A549 (cell line): ENCODE results near the gene FZD7. TPM values are rescaled to one million over a fixed set of nuclear protein-coding genes. Genes with fewer than 3 reads are reported as not detected.

Experiments used
- ATAC-seq, 2 experiments: fragments of 200-7000 bp in 1 of 2; fragments of >200 bp in 1 of 2; cut with Nextera tagmentation in 1 of 2; cut with Tn5 transposase in 1 of 2; 3 replicates each; pipeline versions ENCODE4 v1.8.0 to v1.9.1; 2018 to 2020; ENCODE audit warnings: mild to moderate bottlenecking in 1 of 2, moderate library complexity in 1 of 2
- CTCF ChIA-PET: fragments of 300-600 bp; sonication (Branson Sonifier 250); formaldehyde crosslinking; extraction: SDS; loops from one replicate; lab custom pipeline; 2021; ENCODE audit warnings: antibody characterized with exemption, inconsistent platforms; lab: Yijun Ruan, JAX
- POLR2A ChIA-PET: fragments of 350-600 bp; formaldehyde crosslinking; extraction: SDS; loops from one replicate; lab custom pipeline; 2021; ENCODE audit warnings: antibody characterized with exemption, inconsistent platforms; lab: Yijun Ruan, JAX
- DNase-seq, 2 experiments: peaks; one replicate each; pipeline versions ENCODE4 v3.0.0 to v3.0.0-alpha.2; 2011 to 2016; ENCODE audit warnings: low read depth in 1 of 2, low spot score in 1 of 2
- FAIRE-seq: peaks from 2 replicates; lab custom pipeline; 2011; peaks lifted over from hg19 to GRCh38; lab: Jason Lieb, UNC
- H3K27ac ChIP-seq, 2 experiments: fragments of >200 bp; sonication (Bioruptor Twin); formaldehyde crosslinking; 3 replicates each; pipeline ENCODE4 v1.5.1; 2016 to 2017
- H3K4me1 ChIP-seq: fragments of >200 bp; sonication (Bioruptor Twin); formaldehyde crosslinking; 3 replicates; pipeline ENCODE4 v1.6.1; 2016
- H3K4me2 ChIP-seq: fragments of >200 bp; sonication (Bioruptor Twin); formaldehyde crosslinking; 3 replicates; pipeline ENCODE4 v1.6.1; 2016
- H3K4me3 ChIP-seq: fragments of >200 bp; sonication (Bioruptor Twin); formaldehyde crosslinking; 3 replicates; pipeline ENCODE4 v1.5.1; 2016
- H3K9me3 ChIP-seq: fragments of >200 bp; sonication (Bioruptor Twin); formaldehyde crosslinking; 3 replicates; pipeline ENCODE4 v1.6.1; 2016
- BHLHE40 ChIP-seq: IDR thresholded peaks from 2 replicates; pipeline ENCODE4 v1.6.1; 2012; ENCODE audit warnings: low read depth, low read length, inconsistent platforms
- CBX2 ChIP-seq: fragments of 200-600 bp; sonication (generic); IDR thresholded peaks from 2 replicates; pipeline ENCODE4 v1.6.1; 2016; ENCODE audit warnings: low read depth, mild to moderate bottlenecking, borderline replicate concordance
- CBX8 ChIP-seq: fragments of 200-600 bp; sonication (generic); IDR thresholded peaks from 2 replicates; pipeline ENCODE4 v1.6.1; 2016
- ESRRA ChIP-seq: fragments of 150-350 bp; IDR thresholded peaks from 2 replicates; pipeline ENCODE4 v1.6.1; 2014; ENCODE audit warnings: mild to moderate bottlenecking, low read length, borderline replicate concordance
- FOXS1 ChIP-seq: fragments of 250-450 bp; sonication (Bioruptor Pico); IDR thresholded peaks from 2 replicates; pipeline ENCODE4 v1.5.0; 2020; ENCODE audit warnings: mild to moderate bottlenecking, moderate library complexity
- HEYL ChIP-seq: fragments of 250-450 bp; sonication (Bioruptor Pico); IDR thresholded peaks from 2 replicates; pipeline ENCODE4 v1.8.0; 2021; ENCODE audit warnings: mild to moderate bottlenecking, moderate library complexity
- HOXB13 ChIP-seq: fragments of 250-450 bp; sonication (Bioruptor Pico); IDR thresholded peaks from 2 replicates; pipeline ENCODE4 v1.5.0; 2020; ENCODE audit warnings: low read depth, mild to moderate bottlenecking, moderate library complexity
- JUN ChIP-seq, 2 experiments: fragments of >200 bp; sonication (Bioruptor Twin); formaldehyde crosslinking; IDR thresholded peaks; 2 replicates in 1 of 2; 3 replicates in 1 of 2; pipeline ENCODE4 v1.6.1; 2016 to 2017
- JUNB ChIP-seq: fragments of >200 bp; sonication (Bioruptor Twin); formaldehyde crosslinking; IDR thresholded peaks from 2 replicates; pipeline ENCODE4 v1.6.1; 2016
- KDM5A ChIP-seq: fragments of 200-600 bp; sonication (generic); IDR thresholded peaks from 2 replicates; pipeline ENCODE4 v1.6.1; 2016; ENCODE audit warnings: antibody characterized with exemption, mild to moderate bottlenecking
- MAFK ChIP-seq: fragments of 450-650 bp; IDR thresholded peaks from 2 replicates; pipeline ENCODE4 v1.6.1; 2014; ENCODE audit not compliant: partially characterized antibody
- MAZ ChIP-seq: fragments of 150-350 bp; IDR thresholded peaks from 2 replicates; pipeline ENCODE4 v1.6.1; 2014; ENCODE audit warnings: antibody characterized with exemption, low read depth, low read length, borderline replicate concordance
- NFE2L2 ChIP-seq: fragments of 150-350 bp; conservative IDR thresholded peaks from 2 replicates; pipeline ENCODE4 v1.6.1; 2014; ENCODE audit warnings: low read length
- RCOR1 ChIP-seq: fragments of 150-350 bp; IDR thresholded peaks from 2 replicates; pipeline ENCODE4 v1.6.1; 2014; ENCODE audit warnings: antibody characterized with exemption, low read length, low read depth
- RFX5 ChIP-seq: fragments of 450-650 bp; IDR thresholded peaks from 2 replicates; pipeline ENCODE4 v1.7.1; 2014; ENCODE audit warnings: antibody characterized with exemption, mild to moderate bottlenecking, moderate library complexity
- RNF2 ChIP-seq: fragments of 200-600 bp; sonication (generic); IDR thresholded peaks from 2 replicates; pipeline ENCODE4 v1.6.1; 2016; ENCODE audit warnings: low read depth, mild to moderate bottlenecking, antibody characterized with exemption, moderate library complexity, borderline replicate concordance
- TP53 ChIP-seq: fragments of 250-450 bp; sonication (Bioruptor Pico); IDR thresholded peaks from 2 replicates; pipeline ENCODE4 v1.5.0; 2021; ENCODE audit warnings: mild to moderate bottlenecking, moderate library complexity
- WGBS: methylation state at CpG from one replicate; pipeline ENCODE4 v1.1.6; 2017; ENCODE audit errors: missing lambda C conversion rate; 5-methylcytosine and 5-hydroxymethylcytosine counted together
- polyA plus RNA-seq, 4 experiments: library from polyadenylated mRNA; depleted of rRNA in 3 of 4; stranded (reverse); fragments of >200 nt; fragmentation: RNase III in 1 of 4; extraction: RNeasy Plus Mini Kit Qiagen cat#74134 plus additional on column Dnase treatment in 1 of 4; gene quantifications; 2 replicates in 3 of 4; 3 replicates in 1 of 4; pipeline ENCODE4 v1.2.3, GENCODE V29; 2011 to 2017
- TF ChIP-seq, protein P1 (sequence below): IDR thresholded peaks from 2 replicates; pipeline ENCODE4 v1.6.1; 2012
- TF ChIP-seq, protein P2 (sequence below): fragments of >200 bp; sonication (Bioruptor Twin); formaldehyde crosslinking; IDR thresholded peaks from 2 replicates; pipeline ENCODE4 v1.6.1; 2016
- TF ChIP-seq, protein P3 (sequence below): fragments of >200 bp; sonication (Bioruptor Twin); formaldehyde crosslinking; IDR thresholded peaks from 3 replicates; pipeline ENCODE4 v1.6.1; 2016
- TF ChIP-seq, protein P4 (sequence below): fragments of 200-600 bp; sonication (generic); IDR thresholded peaks from 2 replicates; pipeline ENCODE4 v1.6.1; 2016; ENCODE audit warnings: antibody characterized with exemption, mild to moderate bottlenecking, moderate library complexity
- TF ChIP-seq, protein P5 (sequence below): fragments of 250-450 bp; sonication (Bioruptor Pico); IDR thresholded peaks from 2 replicates; pipeline ENCODE4 v1.5.0; 2021; ENCODE audit warnings: mild to moderate bottlenecking, moderate library complexity, borderline replicate concordance
- TF ChIP-seq, protein P6 (sequence below): fragments of >200 bp; sonication (Bioruptor Twin); formaldehyde crosslinking; IDR thresholded peaks from 3 replicates; pipeline ENCODE4 v1.5.1; 2016
- TF ChIP-seq, protein P7 (sequence below): IDR thresholded peaks from 2 replicates; pipeline ENCODE4 v1.6.1; 2012; ENCODE audit warnings: low read depth, borderline replicate concordance

The FZD7 gene
- polyA plus RNA-seq, 2 of the 4 experiments (the other 2 are of a cell fraction), result 5.3 to 6.7 TPM

DNA sequence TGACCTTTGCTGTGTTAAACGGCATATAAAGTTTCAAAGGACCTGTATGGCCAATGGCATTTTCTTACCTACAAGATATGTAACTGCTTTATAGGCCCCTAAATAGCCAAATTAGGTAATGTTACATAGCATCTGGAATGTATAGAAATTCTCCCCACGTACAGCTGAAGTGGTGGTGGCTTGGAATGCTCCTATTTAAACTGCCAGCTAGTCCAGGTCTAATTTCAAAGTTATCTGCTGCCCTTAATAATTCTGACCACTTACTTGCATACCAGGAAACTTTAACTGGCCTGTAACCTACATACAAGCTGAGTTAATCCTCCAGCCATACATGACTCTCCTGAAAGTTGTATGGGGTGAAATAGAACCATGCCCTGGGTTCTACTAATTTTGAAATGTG, 40.7 kb downstream of the FZD7 start:
- no peak for DNase-seq
- H3K4me2 ChIP-seq, result no peak overlapping the region
- POLR2A ChIA-PET, result no interaction called here
- no peaks in the 10 kb centered on the region for H3K9me3 ChIP-seq
- TF ChIP-seq RNF2, result no peak
- no peak for TF ChIP-seq CBX2
- no peak for TF ChIP-seq RFX5
- TF ChIP-seq ESRRA, result no peak
- TF ChIP-seq, protein P1, sequence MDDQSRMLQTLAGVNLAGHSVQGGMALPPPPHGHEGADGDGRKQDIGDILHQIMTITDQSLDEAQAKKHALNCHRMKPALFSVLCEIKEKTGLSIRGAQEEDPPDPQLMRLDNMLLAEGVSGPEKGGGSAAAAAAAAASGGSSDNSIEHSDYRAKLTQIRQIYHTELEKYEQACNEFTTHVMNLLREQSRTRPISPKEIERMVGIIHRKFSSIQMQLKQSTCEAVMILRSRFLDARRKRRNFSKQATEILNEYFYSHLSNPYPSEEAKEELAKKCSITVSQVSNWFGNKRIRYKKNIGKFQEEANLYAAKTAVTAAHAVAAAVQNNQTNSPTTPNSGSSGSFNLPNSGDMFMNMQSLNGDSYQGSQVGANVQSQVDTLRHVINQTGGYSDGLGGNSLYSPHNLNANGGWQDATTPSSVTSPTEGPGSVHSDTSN, result no peak
- no peak for TF ChIP-seq MAZ
- no peak for TF ChIP-seq RCOR1
- no peak for TF ChIP-seq NFE2L2
- no peak for TF ChIP-seq JUN (IDR thresholded peaks at IDR 0.05)
- no peak for TF ChIP-seq HEYL (CRISPR knock-in tag)
- no peak for TF ChIP-seq CBX8
- TF ChIP-seq, protein P2, sequence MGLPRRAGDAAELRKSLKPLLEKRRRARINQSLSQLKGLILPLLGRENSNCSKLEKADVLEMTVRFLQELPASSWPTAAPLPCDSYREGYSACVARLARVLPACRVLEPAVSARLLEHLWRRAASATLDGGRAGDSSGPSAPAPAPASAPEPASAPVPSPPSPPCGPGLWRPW, result no peak
- TF ChIP-seq BHLHE40, result no peak
- no peak for TF ChIP-seq KDM5A
- TF ChIP-seq TP53 (CRISPR knock-in tag), result no peak
- TF ChIP-seq, all 56 proteins: peak for 0
- no peaks in the 10 kb centered on the region for H3K4me1 ChIP-seq
- 54% methylated on average over 2 of the region's 2 CpGs for WGBS
- CTCF ChIA-PET, result interaction anchor here (0.8 to 1.4 kb wide), 2 partner anchors 14 to 23 kb away, joined by 3 to 5 read pairs; no protein-coding TSS in a partner anchor
- ATAC-seq (no peak), FAIRE-seq (no peak)
- H3K4me3 ChIP-seq, result no peak overlapping the region
- no peak overlapping the region for H3K27ac ChIP-seq

DNA sequence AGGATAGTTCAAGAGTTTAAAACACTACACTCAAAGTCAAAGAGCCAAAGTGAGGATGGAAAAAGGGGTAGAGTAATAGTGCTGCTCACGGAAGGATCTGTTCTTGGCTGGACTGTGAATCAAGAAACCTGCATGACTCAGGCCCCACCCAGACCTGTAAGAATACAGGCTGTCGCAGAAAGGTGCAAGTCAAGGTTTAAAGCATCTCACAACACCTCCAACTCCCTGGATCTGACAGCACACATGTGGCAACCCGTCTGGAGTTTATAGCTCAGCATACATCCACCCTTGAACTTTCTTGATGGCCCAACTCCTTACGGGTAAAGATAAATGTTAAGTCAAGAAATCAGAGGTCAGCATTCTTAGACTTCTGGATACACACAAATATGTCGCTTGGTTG, 45.7 kb downstream of the FZD7 start:
- no peak for FAIRE-seq
- H3K4me2 ChIP-seq, result no peak overlapping the region
- H3K27ac ChIP-seq, result no peak overlapping the region
- CTCF ChIA-PET, result interaction anchor here (0.5 to 1.5 kb wide), 2 partner anchors 80 to 86 kb away, joined by 3 to 6 read pairs; no protein-coding TSS in a partner anchor
- DNase-seq, result no peak
- no peaks in the 10 kb centered on the region for H3K4me1 ChIP-seq
- no peak for ATAC-seq
- POLR2A ChIA-PET, result no interaction called here
- TF ChIP-seq, protein P3, sequence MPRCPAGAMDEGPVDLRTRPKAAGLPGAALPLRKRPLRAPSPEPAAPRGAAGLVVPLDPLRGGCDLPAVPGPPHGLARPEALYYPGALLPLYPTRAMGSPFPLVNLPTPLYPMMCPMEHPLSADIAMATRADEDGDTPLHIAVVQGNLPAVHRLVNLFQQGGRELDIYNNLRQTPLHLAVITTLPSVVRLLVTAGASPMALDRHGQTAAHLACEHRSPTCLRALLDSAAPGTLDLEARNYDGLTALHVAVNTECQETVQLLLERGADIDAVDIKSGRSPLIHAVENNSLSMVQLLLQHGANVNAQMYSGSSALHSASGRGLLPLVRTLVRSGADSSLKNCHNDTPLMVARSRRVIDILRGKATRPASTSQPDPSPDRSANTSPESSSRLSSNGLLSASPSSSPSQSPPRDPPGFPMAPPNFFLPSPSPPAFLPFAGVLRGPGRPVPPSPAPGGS, result no peak
- no peak for TF ChIP-seq TP53 (CRISPR knock-in tag)
- TF ChIP-seq, protein P4, sequence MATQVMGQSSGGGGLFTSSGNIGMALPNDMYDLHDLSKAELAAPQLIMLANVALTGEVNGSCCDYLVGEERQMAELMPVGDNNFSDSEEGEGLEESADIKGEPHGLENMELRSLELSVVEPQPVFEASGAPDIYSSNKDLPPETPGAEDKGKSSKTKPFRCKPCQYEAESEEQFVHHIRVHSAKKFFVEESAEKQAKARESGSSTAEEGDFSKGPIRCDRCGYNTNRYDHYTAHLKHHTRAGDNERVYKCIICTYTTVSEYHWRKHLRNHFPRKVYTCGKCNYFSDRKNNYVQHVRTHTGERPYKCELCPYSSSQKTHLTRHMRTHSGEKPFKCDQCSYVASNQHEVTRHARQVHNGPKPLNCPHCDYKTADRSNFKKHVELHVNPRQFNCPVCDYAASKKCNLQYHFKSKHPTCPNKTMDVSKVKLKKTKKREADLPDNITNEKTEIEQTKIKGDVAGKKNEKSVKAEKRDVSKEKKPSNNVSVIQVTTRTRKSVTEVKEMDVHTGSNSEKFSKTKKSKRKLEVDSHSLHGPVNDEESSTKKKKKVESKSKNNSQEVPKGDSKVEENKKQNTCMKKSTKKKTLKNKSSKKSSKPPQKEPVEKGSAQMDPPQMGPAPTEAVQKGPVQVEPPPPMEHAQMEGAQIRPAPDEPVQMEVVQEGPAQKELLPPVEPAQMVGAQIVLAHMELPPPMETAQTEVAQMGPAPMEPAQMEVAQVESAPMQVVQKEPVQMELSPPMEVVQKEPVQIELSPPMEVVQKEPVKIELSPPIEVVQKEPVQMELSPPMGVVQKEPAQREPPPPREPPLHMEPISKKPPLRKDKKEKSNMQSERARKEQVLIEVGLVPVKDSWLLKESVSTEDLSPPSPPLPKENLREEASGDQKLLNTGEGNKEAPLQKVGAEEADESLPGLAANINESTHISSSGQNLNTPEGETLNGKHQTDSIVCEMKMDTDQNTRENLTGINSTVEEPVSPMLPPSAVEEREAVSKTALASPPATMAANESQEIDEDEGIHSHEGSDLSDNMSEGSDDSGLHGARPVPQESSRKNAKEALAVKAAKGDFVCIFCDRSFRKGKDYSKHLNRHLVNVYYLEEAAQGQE, result no peak
- TF ChIP-seq, protein P5, sequence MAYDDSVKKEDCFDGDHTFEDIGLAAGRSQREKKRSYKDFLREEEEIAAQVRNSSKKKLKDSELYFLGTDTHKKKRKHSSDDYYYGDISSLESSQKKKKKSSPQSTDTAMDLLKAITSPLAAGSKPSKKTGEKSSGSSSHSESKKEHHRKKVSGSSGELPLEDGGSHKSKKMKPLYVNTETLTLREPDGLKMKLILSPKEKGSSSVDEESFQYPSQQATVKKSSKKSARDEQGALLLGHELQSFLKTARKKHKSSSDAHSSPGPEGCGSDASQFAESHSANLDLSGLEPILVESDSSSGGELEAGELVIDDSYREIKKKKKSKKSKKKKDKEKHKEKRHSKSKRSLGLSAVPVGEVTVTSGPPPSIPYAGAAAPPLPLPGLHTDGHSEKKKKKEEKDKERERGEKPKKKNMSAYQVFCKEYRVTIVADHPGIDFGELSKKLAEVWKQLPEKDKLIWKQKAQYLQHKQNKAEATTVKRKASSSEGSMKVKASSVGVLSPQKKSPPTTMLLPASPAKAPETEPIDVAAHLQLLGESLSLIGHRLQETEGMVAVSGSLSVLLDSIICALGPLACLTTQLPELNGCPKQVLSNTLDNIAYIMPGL (CRISPR knock-in tag), result no peak
- no peak for TF ChIP-seq HEYL (CRISPR knock-in tag)
- no peak for TF ChIP-seq MAFK
- no peak for TF ChIP-seq JUNB
- no peak for TF ChIP-seq JUN (IDR thresholded peaks at IDR 0.05)
- TF ChIP-seq, protein P6, sequence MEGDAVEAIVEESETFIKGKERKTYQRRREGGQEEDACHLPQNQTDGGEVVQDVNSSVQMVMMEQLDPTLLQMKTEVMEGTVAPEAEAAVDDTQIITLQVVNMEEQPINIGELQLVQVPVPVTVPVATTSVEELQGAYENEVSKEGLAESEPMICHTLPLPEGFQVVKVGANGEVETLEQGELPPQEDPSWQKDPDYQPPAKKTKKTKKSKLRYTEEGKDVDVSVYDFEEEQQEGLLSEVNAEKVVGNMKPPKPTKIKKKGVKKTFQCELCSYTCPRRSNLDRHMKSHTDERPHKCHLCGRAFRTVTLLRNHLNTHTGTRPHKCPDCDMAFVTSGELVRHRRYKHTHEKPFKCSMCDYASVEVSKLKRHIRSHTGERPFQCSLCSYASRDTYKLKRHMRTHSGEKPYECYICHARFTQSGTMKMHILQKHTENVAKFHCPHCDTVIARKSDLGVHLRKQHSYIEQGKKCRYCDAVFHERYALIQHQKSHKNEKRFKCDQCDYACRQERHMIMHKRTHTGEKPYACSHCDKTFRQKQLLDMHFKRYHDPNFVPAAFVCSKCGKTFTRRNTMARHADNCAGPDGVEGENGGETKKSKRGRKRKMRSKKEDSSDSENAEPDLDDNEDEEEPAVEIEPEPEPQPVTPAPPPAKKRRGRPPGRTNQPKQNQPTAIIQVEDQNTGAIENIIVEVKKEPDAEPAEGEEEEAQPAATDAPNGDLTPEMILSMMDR, result no peak
- no peak for TF ChIP-seq ESRRA
- no peak for TF ChIP-seq RCOR1
- TF ChIP-seq, protein P7, sequence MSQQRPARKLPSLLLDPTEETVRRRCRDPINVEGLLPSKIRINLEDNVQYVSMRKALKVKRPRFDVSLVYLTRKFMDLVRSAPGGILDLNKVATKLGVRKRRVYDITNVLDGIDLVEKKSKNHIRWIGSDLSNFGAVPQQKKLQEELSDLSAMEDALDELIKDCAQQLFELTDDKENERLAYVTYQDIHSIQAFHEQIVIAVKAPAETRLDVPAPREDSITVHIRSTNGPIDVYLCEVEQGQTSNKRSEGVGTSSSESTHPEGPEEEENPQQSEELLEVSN, result no peak
- TF ChIP-seq HOXB13 (CRISPR knock-in tag), result no peak
- TF ChIP-seq FOXS1, result no peak
- no peak for TF ChIP-seq RNF2
- H3K9me3 ChIP-seq, result no peaks in the 10 kb centered on the region; the same call in 2 of the 3 replicates
- no peak overlapping the region for H3K4me3 ChIP-seq
- 78% methylated on average over 5 of the region's 5 CpGs for WGBS
